GM19025 (cell line): Measurements from ENCODE around the gene FBXL17.

Experiments used
- ATAC-seq: cut with Tn5 transposase; IDR thresholded peaks from one replicate; pipeline ENCODE4 v1.9.1; 2021; ENCODE audit warnings: mild to moderate bottlenecking, low read depth, moderate library complexity; ENCODE audit not compliant: unreplicated experiment

FBXL17 gene

DNA sequence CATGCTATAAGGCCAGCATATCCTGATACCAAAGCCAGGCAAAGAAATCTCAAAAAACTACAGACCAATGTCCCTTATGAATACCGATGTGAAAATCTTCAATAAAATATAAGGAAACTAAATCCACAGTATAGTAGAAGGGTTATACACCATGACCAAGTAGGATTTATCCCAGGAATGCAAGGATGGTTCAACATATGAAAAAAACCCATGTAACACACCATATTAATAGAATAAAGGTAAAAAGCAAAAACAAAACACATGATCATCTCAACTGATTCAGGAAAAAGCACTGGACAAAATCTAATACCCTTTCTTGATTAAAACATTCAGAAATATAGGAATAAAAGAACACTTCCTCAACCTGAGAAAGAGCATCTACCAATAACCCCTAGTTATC is 6.1 kb downstream of the FBXL17 start:
- ATAC-seq = no peak

DNA sequence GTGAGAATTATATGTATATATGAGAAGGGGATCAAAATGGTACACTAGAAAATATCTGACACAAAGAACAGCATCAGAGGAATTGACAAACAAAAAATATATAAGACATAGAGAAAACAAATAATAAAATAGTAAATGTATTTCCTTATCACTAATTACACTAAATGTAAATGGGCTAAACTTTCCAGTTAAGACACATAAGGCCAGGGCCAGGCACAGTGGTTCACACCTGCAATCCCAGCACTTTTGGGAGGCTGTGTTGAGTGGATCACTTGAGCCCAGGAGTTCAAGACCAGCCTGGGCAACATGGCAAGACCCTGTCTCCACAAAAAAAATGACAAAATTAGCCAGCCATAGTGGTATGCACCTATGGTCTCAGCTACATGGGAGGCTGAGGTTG is 8.5 kb downstream of the FBXL17 start:
- ATAC-seq = no peak

DNA sequence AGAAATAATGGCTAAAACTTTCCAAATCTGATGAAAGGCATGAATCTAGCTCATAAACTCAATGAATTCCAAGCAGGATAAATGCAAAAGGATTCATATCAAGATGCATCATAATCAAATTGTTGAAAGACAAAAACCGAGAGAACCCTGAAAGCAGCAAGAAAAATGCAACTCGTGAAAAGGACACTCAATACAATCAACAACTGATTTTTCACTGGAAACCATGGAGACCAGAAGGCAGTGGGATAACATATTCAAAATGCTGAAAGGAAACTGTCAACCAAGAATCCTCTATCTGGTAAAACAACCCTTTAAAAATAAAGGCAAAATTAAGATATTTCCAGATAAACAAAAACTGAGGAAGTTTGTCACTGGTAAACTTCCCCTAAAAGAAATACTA is 9.5 kb downstream of the FBXL17 start:
- ATAC-seq = no peak

DNA sequence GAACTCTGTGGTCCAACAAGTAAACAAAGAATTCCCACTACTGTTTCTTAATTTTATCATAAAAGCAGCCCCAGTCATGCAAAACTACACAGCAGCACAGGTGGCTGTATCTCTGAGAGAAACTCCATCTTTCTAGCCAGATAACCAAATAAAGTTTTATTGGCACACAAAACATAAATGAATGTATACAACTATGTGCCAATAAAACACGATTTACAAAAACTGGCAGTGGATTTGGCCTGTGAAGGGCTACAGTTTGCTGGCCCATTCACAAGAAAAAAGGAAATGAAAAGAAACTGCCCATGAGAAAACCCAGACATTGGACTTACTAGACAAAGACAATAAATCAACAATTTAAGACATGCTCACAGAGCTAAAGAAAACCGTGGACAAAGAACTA is 10.6 kb downstream of the FBXL17 start:
- no peak for ATAC-seq

DNA sequence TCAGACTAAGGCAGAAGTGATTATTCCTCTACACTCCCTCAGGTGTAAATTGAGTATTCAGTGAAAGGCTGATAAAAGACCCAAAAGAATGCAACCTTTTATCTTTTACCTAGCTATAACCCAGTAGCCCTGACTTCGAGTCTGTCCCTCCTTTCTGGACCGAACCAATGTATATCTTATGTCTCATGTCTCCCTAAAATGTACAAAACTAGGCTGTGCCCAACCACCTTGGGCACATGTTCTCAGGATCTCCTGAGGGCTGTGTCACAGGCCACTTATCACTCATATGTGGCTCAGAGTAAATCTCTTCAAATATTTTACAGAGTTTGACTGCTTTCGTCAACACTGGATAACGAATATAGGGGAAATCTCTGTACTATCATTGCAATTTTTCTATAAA is 12.7 kb downstream of the FBXL17 start:
- no peak for ATAC-seq

DNA sequence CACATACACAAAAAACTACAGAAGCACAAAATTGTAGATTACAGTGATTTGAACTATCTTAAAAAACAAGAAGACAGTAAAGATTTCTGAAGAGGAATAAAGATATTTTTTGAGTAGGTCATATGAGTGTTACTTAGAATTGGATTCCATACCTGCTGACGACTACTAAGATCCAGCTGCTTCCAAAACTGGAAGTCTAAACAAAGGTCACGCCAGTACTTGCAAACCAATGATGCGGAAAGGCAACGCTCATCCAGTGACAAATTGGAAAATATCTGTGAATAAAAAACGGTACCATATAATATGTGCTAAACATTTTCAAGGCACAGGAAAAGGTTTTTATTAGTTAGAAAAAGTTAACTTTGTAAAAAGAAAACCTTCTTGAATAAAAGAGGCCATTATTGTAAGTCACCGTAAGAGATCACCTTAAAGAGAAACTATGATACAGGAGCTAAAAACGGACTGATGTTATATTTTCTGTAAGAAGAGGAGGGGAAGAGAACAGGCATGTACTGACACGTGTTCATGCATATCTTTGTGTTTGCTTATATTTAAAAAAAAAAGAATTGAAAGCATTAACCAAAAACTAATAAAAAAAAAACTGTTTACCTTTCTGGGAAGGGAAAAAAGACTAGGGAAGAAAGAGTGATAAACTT is 14.1 kb downstream of the FBXL17 start:
- no peak for ATAC-seq

DNA sequence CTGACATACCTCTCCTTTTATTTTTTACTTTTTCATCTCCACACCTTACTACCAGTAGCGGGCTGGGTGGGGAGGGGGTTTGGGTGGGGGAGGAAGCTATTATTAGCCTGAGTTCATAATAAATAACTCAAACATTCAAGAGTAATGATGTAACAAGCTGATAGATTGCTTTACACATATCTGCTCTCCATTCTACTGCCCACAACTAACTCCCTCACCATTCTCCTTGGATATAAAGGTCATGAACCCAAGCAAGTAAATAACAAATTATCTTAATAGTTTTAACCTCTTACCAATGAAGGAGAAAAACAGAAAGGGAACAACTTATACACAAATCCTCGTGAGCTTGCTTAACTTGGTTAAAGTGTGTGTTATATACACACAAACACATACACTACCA is 15.4 kb downstream of the FBXL17 start:
- no peak for ATAC-seq

DNA sequence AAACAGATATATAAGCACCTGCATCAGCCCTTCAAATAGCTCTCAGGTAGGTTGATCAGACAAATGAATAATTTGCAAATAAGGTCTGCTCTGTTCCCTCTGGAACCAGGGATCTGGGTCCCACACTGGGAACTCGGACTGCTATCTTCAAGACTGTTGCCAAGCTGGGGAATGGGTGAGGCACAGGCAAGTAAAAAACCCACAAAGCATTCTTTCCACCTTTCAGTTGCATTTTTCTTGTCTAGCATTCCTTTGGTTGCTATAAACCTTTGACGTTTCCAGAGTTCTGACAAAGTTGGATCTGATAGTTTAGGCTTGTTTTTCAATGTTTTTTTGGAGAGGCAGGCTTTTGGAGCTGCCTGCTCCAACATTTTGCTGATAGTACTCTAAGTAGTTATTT is 20.1 kb downstream of the FBXL17 start:
- ATAC-seq = no peak

DNA sequence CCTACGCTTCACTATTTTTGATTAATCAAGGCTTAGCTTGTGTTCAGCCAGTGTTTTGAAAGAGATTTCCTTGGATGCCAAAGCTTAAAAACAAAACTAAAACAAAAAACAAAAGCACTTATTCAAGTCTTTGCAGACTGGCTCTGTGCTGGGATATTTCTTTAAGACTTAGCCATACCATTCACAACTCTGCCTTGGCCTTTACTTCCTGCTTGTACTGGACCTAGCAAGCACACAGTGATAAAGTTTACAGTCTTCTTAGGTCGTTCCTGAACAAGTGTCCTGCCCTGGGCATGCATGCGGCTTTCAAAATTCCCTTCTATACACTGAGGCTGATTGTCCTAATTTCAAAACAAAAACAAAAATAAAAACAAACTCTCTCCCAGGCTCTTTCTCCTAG is 20.7 kb downstream of the FBXL17 start:
- no peak for ATAC-seq

DNA sequence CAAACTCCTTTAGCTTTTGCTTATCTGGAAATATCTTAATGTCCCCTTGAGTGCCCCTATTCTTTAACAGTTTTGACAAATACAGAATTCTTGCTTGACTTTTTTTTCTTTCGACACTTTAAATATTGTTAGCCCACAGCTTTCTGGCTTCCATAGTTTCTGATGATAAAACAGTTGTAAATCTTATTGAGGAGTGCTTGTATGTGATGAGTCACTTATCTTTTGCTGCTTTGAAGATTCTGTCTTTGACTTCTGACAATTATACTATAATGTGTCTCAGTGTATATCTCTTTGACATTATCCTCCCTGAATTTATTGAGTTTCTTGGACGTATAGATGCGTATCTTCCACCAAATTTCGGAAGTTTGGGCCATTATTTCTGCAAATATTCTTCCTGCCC is 21.6 kb downstream of the FBXL17 start:
- no peak for ATAC-seq

DNA sequence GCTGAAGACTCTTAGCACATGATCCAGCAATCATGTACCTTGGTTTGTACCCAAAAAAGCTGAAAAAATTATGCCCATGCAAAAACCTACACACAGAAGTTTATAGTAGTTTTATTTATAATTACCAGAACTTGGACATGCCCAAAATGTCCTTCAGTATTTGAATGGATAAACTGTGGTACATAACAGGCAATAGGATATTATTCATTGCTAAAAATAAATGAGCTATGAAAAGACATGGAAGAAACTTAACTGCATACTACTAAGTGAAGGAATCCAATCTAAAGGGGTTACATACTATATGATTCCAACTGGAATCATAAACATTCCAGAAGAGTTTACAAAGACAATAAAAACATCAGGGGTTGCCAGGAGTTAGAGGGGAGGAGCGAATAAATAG is 25.6 kb downstream of the FBXL17 start:
- no peak for ATAC-seq

DNA sequence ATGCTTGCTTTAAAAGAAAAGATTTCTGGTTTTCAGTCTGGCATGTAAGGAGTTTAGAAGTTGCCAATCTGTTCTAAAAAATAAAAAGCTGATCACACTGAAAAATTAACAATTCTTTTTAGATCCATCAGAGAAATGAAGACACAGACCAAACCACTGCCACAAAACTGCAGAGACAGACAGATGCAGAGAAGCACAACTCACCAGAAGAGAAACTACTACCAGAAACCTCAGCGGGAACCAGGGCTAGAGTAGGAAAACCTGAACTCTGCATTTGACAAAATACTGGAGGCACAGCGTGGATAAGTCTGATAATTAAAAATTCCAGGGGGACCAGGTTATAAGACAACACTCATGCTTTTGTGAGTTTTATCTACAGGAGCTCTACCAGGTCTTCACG is 28.8 kb downstream of the FBXL17 start:
- ATAC-seq = no peak

DNA sequence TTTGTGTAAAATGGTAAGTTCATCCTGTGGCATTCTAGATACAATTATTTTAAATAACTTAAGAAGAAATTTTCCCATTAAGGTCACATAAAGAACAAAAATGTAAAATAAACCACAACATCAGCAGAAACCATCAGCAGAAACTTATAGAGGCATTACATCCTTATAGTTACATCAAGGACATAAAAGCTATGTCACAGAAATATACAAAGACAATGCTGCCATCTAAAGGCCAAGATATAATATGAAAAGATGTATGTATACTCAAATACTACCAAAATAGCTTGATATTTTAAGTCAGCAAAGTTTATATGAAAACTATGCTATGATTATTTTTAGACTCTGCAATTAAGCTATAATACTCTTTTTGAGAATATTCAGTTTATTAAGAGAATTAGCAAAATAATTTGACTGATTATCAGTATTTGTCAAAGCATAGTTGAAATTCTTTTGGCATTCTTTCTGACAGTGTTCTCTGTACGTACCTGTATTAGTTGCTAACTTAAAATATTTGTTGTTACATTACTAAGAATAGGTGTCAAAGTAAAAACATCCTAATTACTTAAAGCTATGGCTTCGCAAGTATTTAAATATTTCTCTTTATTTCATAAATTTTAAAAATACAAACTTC is 36.2 kb downstream of the FBXL17 start:
- ATAC-seq = no peak

DNA sequence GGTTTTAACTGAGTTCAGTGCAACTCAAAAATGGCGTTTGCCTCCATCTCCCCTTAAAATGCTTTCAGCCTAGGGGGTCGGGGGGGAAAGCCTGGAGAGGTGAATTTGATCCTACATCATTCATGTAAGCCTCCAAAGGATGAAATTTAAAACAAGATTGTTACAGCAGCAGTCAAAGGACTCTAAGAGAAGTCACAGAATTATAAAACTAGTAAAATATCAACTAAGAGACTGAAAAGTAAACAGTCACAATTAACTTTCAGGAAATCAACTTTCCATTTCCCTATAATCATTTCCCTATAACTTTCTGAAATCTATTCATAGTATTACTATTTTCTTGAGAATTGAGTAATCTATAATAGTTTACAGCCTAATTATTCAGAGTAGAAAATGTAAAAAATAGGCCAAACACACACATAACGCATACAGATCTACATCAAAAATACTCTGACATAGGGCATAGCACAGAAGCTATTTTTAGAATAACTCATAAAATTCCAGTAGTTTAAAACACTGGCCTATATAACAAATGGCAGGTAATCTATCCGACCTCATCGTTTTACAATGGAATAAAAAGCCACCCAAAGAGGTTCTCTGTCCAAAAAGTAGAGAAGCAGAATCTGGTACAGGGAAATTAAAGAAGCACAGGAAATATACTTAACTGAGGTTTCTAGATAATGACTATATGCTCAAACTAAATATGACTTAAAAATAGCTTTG is 37.6 kb downstream of the FBXL17 start:
- ATAC-seq = no peak

DNA sequence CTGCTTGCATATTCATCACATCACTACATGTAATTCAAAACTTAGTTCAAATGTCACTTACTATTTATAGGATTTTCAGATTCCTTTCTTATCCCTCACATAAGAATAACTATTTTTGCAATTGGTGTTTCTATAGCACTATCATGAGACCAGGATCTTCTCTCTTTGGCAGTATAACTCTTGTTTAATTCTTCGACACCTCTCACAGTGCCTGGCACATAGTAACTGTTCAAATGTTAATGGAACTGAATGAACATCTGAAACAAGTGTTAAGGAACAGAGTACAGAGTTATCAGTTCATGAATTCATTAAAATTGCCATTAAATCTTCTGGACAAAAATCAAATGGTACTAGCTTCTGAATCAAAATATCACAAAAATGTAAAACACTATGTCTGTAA is 40.0 kb downstream of the FBXL17 start:
- ATAC-seq = no peak

DNA sequence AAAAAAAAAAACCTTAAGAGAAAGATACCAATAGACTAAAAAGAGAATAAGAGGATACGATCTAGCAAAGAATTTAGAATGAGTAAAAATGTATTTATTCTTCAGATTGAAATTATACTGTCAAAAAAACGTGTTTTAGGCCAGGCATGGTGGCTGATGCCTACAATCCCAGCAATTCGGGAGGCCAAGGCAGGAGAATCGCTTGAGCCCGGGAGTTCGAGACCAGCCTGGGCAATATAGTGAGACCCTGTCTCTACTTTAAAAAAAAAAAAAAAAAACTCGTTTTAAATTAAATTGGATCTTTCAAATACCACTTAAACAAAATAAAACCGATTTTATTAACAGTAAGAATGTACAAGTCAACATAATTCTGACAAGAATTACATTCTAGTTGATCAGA is 41.8 kb downstream of the FBXL17 start:
- ATAC-seq = no peak

DNA sequence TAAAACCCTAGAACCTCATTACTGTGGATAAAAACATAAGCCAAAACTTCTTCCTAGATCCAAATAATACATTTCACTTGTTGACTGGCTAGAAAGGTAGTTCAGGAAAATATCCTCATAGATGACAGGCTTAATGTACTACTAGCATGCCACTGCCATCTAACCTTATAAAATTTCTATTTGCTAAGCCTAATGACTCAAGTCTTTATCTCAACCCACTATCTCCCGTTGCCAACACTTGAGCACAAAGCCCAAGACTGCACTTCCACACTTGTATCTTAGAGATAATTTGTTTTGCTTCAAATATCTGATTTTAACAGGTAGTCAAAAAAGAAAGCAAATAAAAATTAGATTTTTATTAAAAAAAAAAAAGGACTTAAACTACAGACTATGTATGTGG is 42.7 kb downstream of the FBXL17 start:
- ATAC-seq = no peak

DNA sequence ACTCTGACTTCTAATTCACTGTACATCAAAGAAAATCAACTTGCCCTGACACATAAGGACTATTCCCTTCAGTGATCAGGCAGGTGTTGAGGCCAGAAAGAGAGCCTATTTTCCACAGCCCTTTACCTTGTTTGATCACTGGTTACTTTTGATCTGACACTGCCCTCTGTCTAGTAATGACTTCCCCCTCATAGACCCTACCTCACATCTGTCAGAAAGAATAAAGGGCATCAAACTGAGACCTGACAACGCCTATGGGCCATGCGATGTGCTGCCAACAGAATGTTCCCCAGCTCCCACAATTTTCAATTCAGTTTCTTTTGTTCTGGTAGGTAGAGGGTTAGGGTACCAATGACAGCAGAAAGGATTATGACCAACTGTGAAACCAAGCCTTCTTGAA is 47.7 kb downstream of the FBXL17 start:
- no peak for ATAC-seq

DNA sequence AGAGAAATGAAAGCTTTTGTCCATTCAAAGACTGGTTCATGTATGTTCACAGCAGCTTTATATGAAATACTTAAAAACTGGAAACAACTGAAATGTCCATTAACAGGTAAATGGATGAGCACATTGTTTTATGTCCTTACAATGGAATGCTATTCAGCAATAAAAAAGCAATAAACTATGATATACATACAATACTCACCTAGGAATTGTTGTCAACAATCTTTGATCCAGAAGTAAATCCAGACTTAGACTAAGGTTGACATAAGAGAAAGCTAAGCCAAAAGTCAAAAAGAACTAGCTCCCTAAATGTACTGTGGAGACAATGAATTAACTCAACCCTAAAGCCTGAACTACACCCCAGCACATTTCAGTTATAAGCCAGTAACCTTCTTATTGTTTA is 54.9 kb downstream of the FBXL17 start:
- ATAC-seq = no peak

DNA sequence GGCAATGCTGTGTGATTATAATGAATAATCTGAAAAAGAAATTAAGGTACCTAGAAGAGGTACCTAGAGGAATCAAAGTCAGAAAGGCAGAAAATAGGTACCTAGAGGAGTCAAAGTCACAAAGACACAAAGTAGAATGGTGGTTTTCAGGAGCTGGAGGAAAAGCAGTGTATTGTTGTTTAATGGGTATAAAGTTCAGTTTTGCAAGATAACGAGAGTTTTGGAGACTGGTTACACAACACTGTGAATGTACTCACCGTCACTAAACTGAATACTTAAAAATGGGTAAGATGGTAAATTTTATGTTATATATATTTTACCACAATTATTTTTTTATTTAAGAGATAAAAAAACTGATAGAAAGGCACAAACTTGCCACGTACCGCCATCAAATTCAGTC is 57.0 kb downstream of the FBXL17 start:
- ATAC-seq = no peak

DNA sequence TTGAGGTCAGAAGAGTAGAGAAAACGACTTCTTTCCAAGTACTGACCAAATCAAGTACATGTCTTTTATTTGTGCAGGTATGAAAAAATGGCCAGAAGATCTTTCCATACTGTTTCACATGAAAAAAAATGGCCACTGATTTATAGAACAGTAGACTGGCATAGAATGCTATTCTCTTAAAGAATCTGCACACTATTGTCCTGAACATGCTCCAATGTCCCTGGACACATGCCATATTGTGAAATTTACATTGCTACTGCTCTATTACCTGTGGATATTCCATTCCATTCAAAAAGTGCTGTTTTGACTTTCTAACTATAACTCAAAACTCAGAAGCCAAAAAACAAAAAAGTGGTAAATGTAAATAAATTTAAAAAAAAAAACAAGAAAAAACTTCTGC is 60.6 kb downstream of the FBXL17 start:
- no peak for ATAC-seq

DNA sequence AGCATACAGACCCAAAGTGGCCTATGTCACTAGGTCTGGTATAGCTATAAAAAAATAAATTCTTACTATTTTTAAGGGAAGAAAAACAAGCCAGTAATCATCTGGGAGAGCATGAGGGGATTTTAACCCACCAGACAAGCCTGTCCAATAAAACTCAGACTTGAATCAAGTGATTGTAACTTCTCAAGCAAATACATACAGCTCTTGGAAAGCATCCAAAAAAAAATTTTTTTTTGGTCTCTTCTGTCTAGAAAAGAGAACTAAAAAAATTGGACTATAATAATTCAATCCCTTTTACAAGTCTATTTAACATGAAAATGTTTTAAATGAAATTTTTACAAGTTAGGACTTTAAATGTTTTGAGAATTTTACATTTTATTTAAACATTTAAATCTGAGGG is 61.7 kb downstream of the FBXL17 start:
- ATAC-seq = no peak
